K562 (cell line): ENCODE results near the gene RGS21. TPM values are rescaled to one million over a fixed set of nuclear protein-coding genes. Genes with fewer than 3 reads are reported as not detected.

Source experiments
- ATAC-seq: fragments of 200-7000 bp; cut with Tn5 transposase; 3 replicates; pipeline ENCODE4 v1.9.1; 2020; ENCODE audit warnings: moderate library complexity
- BruUV-seq: library from RNA; stranded (reverse); fragments of 400-500 nt; replicated peaks from 2 replicates; lab custom pipeline; 2021; lab: Mats Ljungman, UMichigan
- CTCF ChIA-PET: fragments of 300-600 bp; formaldehyde crosslinking; extraction: SDS; loops from one replicate; lab custom pipeline; 2021; ENCODE audit warnings: low intra/inter-chr PET ratio; lab: Yijun Ruan, JAX
- POLR2A ChIA-PET: fragments of 300-600, 350-650 bp; sonication (Branson Sonifier 250); formaldehyde crosslinking; extraction: SDS; loops from one replicate; lab custom pipeline; 2021; ENCODE audit warnings: antibody characterized with exemption, inconsistent platforms; lab: Yijun Ruan, JAX
- DNase-seq, 4 experiments: peaks; one replicate each; pipeline versions ENCODE4 v3.0.0 to v3.0.0-alpha.2; 2011 to 2018; ENCODE audit warnings: low spot score in 3 of 4, mixed read lengths in 3 of 4; ENCODE audit errors: extremely low read depth in 1 of 4
- FAIRE-seq: peaks from 2 replicates; lab custom pipeline; 2011; peaks lifted over from hg19 to GRCh38; lab: Jason Lieb, UNC
- H2AFZ ChIP-seq: 2 replicates; pipeline ENCODE4 v1.6.0; 2011; ENCODE audit warnings: low read depth, low read length, control low read depth, inconsistent platforms
- H3K27ac ChIP-seq: fragments of 200-600 bp; 3 replicates; pipeline ENCODE4 v1.8.0; 2011; ENCODE audit warnings: low read depth, mild to moderate bottlenecking, control low read depth, inconsistent platforms, low read length, moderate library complexity, mixed read lengths; ENCODE audit errors: extremely low read depth
- H3K27me3 ChIP-seq, 2 experiments: fragments of 300-600 bp in 1 of 2; 2 replicates in 1 of 2; 3 replicates in 1 of 2; pipeline versions ENCODE4 v1.6.0 to v1.8.0; 2011; ENCODE audit warnings: inconsistent platforms in 2 of 2, low read length in 2 of 2, mild to moderate bottlenecking in 1 of 2, mixed read lengths in 1 of 2, moderate library complexity in 1 of 2; ENCODE audit not compliant: control insufficient read depth in 2 of 2, insufficient read depth in 2 of 2
- H3K36me3 ChIP-seq: fragments of 300-600 bp; 3 replicates; pipeline ENCODE4 v1.8.0; 2011; ENCODE audit warnings: mild to moderate bottlenecking, low read length, inconsistent platforms; ENCODE audit not compliant: control insufficient read depth, insufficient read depth
- H3K4me1 ChIP-seq, 2 experiments: fragments of 200-600 bp in 1 of 2; replicated peaks in 1 of 2; 2 replicates in 1 of 2; 3 replicates in 1 of 2; pipeline versions ENCODE4 v1.5.1 to v1.8.0; 2011; ENCODE audit warnings: inconsistent platforms in 2 of 2, low read length in 2 of 2, mild to moderate bottlenecking in 1 of 2, mixed read lengths in 1 of 2, moderate library complexity in 1 of 2; ENCODE audit not compliant: control insufficient read depth in 2 of 2, insufficient read depth in 2 of 2
- H3K4me2 ChIP-seq: 2 replicates; pipeline ENCODE4 v1.6.1; 2011; ENCODE audit warnings: low read length, control low read depth, inconsistent platforms, mixed read lengths; ENCODE audit not compliant: insufficient read depth
- H3K4me3 ChIP-seq: fragments of 200-600 bp; sonication (generic), shearing (Covaris generic); 2 replicates; pipeline ENCODE4 v1.5.1; 2016; ENCODE audit warnings: control low read depth, inconsistent platforms
- H3K79me2 ChIP-seq: fragments of 200-600 bp; 3 replicates; pipeline ENCODE4 v1.8.0; 2011; ENCODE audit warnings: low read length, inconsistent platforms; ENCODE audit not compliant: control insufficient read depth, insufficient read depth
- H3K9ac ChIP-seq, 2 experiments: 2 replicates each; pipeline versions ENCODE4 v1.6.0 to v1.6.1; 2011; ENCODE audit warnings: low read depth in 2 of 2, low read length in 2 of 2, control low read depth in 1 of 2, inconsistent platforms in 1 of 2, mild to moderate bottlenecking in 1 of 2, mixed read lengths in 1 of 2; ENCODE audit not compliant: insufficient read depth in 1 of 2
- H3K9me1 ChIP-seq: one replicate; pipeline ENCODE4 v1.6.0; 2011; ENCODE audit warnings: inconsistent platforms, mild to moderate bottlenecking, low read length, moderate library complexity; ENCODE audit not compliant: control insufficient read depth, insufficient read depth
- H3K9me3 ChIP-seq: replicated peaks from 2 replicates; pipeline ENCODE4 v1.5.1; 2011; ENCODE audit warnings: low read depth, low read length, inconsistent platforms; ENCODE audit not compliant: control insufficient read depth, insufficient read depth
- H4K20me1 ChIP-seq: replicated peaks from 2 replicates; pipeline ENCODE4 v1.6.1; 2011; ENCODE audit warnings: low read length, inconsistent platforms, mixed read lengths; ENCODE audit not compliant: control insufficient read depth, insufficient read depth
- ASH1L ChIP-seq: fragments of 450-650 bp; IDR thresholded peaks from 2 replicates; pipeline ENCODE4 v1.6.1; 2018; ENCODE audit warnings: borderline replicate concordance, mild to moderate bottlenecking, low read depth; ENCODE audit not compliant: partially characterized antibody
- CHD4 ChIP-seq: fragments of 200-600 bp; sonication (generic); IDR thresholded peaks from 3 replicates; pipeline ENCODE4 v1.6.1; 2012; ENCODE audit warnings: low read depth, mild to moderate bottlenecking, mixed read lengths, low read length, inconsistent platforms; ENCODE audit not compliant: insufficient read depth, insufficient replicate concordance, poor library complexity, severe bottlenecking
- CXXC5 ChIP-seq: fragments of 250-450 bp; sonication (Bioruptor Pico); IDR thresholded peaks from 2 replicates; pipeline ENCODE4 v1.8.0; 2022; ENCODE audit warnings: inconsistent platforms, mild to moderate bottlenecking, moderate library complexity
- HNRNPLL ChIP-seq: fragments of 200-400 bp; formaldehyde crosslinking; IDR thresholded peaks from 2 replicates; pipeline ENCODE4 v1.6.1; 2017; ENCODE audit warnings: low read length, low read depth, mild to moderate bottlenecking; ENCODE audit not compliant: poor library complexity, severe bottlenecking
- MED1 ChIP-seq: sonication (generic); formaldehyde crosslinking; IDR thresholded peaks from 2 replicates; pipeline ENCODE4 v1.8.1; 2023; ENCODE audit warnings: missing genetic modification reagents, borderline replicate concordance
- NRF1 ChIP-seq, 2 experiments: fragments of 450-650 bp; IDR thresholded peaks in 1 of 2; conservative IDR thresholded peaks in 1 of 2; 2 replicates each; pipeline ENCODE4 v1.6.1; 2014; ENCODE audit warnings: mild to moderate bottlenecking in 2 of 2
- PHTF2 ChIP-seq: fragments of 250-450 bp; sonication (Bioruptor Pico); IDR thresholded peaks from 2 replicates; pipeline ENCODE4 v1.5.0; 2021; ENCODE audit warnings: mild to moderate bottlenecking
- POLR2H ChIP-seq: IDR thresholded peaks from 2 replicates; pipeline ENCODE4 v1.6.1; 2016; ENCODE audit warnings: missing genetic modification characterization, low read depth, mild to moderate bottlenecking, control low read depth, missing compliant biosample characterization, moderate library complexity
- SREBF2 ChIP-seq: sonication (generic); formaldehyde crosslinking; IDR thresholded peaks from 2 replicates; pipeline ENCODE4 v1.4.0; 2020; ENCODE audit warnings: mild to moderate bottlenecking, missing genetic modification reagents
- TEAD4 ChIP-seq, 2 experiments: sonication (generic) in 1 of 2; formaldehyde crosslinking in 1 of 2; IDR thresholded peaks; 2 replicates each; pipeline versions ENCODE4 v1.6.1 to v1.8.0; 2012 to 2022; ENCODE audit warnings: borderline replicate concordance in 1 of 2, inconsistent platforms in 1 of 2, low read length in 1 of 2, mild to moderate bottlenecking in 1 of 2, missing genetic modification reagents in 1 of 2
- TRIM24 ChIP-seq, 2 experiments: fragments of 450-650 bp; IDR thresholded peaks; 2 replicates each; pipeline ENCODE4 v1.6.1; 2016
- YY1 ChIP-seq, 3 experiments: IDR thresholded peaks; 2 replicates each; pipeline ENCODE4 v1.6.1; 2011; ENCODE audit warnings: low read length in 2 of 3, mild to moderate bottlenecking in 2 of 3, moderate library complexity in 2 of 3, borderline replicate concordance in 1 of 3, control low read depth in 1 of 3, low read depth in 1 of 3; ENCODE audit not compliant: insufficient read depth in 3 of 3, insufficient replicate concordance in 2 of 3, control insufficient read depth in 1 of 3, insufficient read length in 1 of 3; ENCODE audit errors: extremely low read depth in 1 of 3
- ZNF239 ChIP-seq: fragments of 250-450 bp; sonication (Bioruptor Pico); IDR thresholded peaks from 2 replicates; pipeline ENCODE4 v1.4.0; 2020; ENCODE audit warnings: mild to moderate bottlenecking
- WGBS: fragments of 100-300 bp; shearing (Covaris generic); methylation state at CpG from one replicate; pipeline ENCODE4 v1.1.6; 2016; ENCODE audit warnings: low coverage, mixed read lengths; ENCODE audit not compliant: insufficient coverage; ENCODE audit errors: missing lambda C conversion rate; 5-methylcytosine and 5-hydroxymethylcytosine counted together
- in situ Hi-C: fragments of 300-500 bp; cut with MboI; formaldehyde crosslinking; loops from 4 replicates; pipeline ENCODE4 v1.15.0; 2018; ENCODE audit warnings: inconsistent platforms, mixed read lengths
- intact Hi-C: fragments of 100-400 bp; cut with micrococcal nuclease; formaldehyde crosslinking; loops from 2 replicates; pipeline ENCODE4 v1.14.2; 2022
- polyA plus RNA-seq, 8 experiments: library from polyadenylated mRNA; depleted of rRNA in 4 of 8; stranded (reverse) in 5 of 8; unstranded in 3 of 8; fragments of >200 nt; fragmentation: Nextera tagmentation in 2 of 8; fragmentation: Illumina TruSeq in 1 of 8; extraction: Ambion mirVana in 2 of 8; extraction: Trizol in 1 of 8; gene quantifications; 2 replicates each; pipeline versions ENCODE4 v1.2.1 to v1.2.3, GENCODE V29; 2011 to 2014; ENCODE audit warnings: inconsistent platforms in 1 of 8, missing spikeins in 1 of 8
- total RNA-seq, 7 experiments: library from RNA; depleted of rRNA in 6 of 7; stranded (reverse); fragments of >200 nt in 6 of 7; fragmentation: Illumina TruSeq in 2 of 7; extraction: Trizol in 2 of 7; gene quantifications; 2 replicates each; pipeline versions ENCODE4 v1.2.1 to v1.2.3, GENCODE V29; 2011 to 2021; ENCODE audit warnings: low replicate concordance in 1 of 7
- TF ChIP-seq, protein P1 (sequence below): fragments of 450-650 bp; formaldehyde crosslinking; IDR thresholded peaks from 2 replicates; pipeline ENCODE4 v1.4.0; 2020; ENCODE audit warnings: mild to moderate bottlenecking
- TF ChIP-seq, protein P2 (sequence below): fragments of 450-650 bp; IDR thresholded peaks from 2 replicates; pipeline ENCODE4 v1.6.1; 2018; ENCODE audit warnings: mild to moderate bottlenecking, low read depth; ENCODE audit not compliant: partially characterized antibody
- TF ChIP-seq, protein P3 (sequence below): IDR thresholded peaks from 3 replicates; pipeline ENCODE4 v1.6.1; 2011; ENCODE audit warnings: borderline replicate concordance, mild to moderate bottlenecking, moderate library complexity; ENCODE audit not compliant: insufficient read length; ENCODE audit errors: extremely low read depth

RGS21 gene
- total and polyA plus RNA-seq, 9 of the 15 experiments (the other 6 are each of a cell fraction or from before 2014, with no cell fraction given) = not detected

GRCh38 chr1:192399161-192399560, 82.4 kb downstream of the RGS21 start:
- in situ Hi-C loops = no loop called here
- no peak for TF ChIP-seq SREBF2 (CRISPR knock-in tag)
- no peak for TF ChIP-seq ASH1L
- TF ChIP-seq ZNF239 (CRISPR knock-in tag) = no peak
- TF ChIP-seq CXXC5 = no peak
- TF ChIP-seq TEAD4 (IDR thresholded peaks at IDR 0.05; ENCODE audit: low read length) = no peak
- no peak for TF ChIP-seq TEAD4 (CRISPR knock-in tag; IDR thresholded peaks at IDR 0.05; ENCODE audit: borderline replicate concordance)
- TF ChIP-seq CHD4 = no peak
- no peak for TF ChIP-seq POLR2H
- TF ChIP-seq, protein P1, sequence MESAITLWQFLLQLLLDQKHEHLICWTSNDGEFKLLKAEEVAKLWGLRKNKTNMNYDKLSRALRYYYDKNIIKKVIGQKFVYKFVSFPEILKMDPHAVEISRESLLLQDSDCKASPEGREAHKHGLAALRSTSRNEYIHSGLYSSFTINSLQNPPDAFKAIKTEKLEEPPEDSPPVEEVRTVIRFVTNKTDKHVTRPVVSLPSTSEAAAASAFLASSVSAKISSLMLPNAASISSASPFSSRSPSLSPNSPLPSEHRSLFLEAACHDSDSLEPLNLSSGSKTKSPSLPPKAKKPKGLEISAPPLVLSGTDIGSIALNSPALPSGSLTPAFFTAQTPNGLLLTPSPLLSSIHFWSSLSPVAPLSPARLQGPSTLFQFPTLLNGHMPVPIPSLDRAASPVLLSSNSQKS (CRISPR knock-in tag) = no peak
- no peak for TF ChIP-seq YY1 (IDR thresholded peaks at IDR 0.05; ENCODE audit: borderline replicate concordance in 1 of 3, control insufficient read depth in 1 of 3, extremely low read depth in 1 of 3, insufficient read depth in 3 of 3, insufficient read length in 1 of 3, insufficient replicate concordance in 2 of 3, low read depth in 1 of 3, low read length in 2 of 3)
- no peak for TF ChIP-seq MED1 (CRISPR knock-in tag)
- no peak for TF ChIP-seq TRIM24 (IDR thresholded peaks at IDR 0.05)
- TF ChIP-seq, protein P2, sequence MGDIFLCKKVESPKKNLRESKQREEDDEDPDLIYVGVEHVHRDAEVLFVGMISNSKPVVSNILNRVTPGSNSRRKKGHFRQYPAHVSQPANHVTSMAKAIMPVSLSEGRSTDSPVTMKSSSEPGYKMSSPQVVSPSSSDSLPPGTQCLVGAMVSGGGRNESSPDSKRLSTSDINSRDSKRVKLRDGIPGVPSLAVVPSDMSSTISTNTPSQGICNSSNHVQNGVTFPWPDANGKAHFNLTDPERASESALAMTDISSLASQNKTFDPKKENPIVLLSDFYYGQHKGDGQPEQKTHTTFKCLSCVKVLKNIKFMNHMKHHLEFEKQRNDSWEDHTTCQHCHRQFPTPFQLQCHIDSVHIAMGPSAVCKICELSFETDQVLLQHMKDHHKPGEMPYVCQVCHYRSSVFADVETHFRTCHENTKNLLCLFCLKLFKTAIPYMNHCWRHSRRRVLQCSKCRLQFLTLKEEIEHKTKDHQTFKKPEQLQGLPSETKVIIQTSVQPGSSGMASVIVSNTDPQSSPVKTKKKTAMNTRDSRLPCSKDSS = no peak
- TF ChIP-seq HNRNPLL = no peak
- no peak for TF ChIP-seq NRF1 (conservative IDR thresholded peaks at IDR 0.05 in 1 of 2, IDR thresholded peaks at IDR 0.05 in 1 of 2)
- no peak for TF ChIP-seq PHTF2
- TF ChIP-seq, protein P3, sequence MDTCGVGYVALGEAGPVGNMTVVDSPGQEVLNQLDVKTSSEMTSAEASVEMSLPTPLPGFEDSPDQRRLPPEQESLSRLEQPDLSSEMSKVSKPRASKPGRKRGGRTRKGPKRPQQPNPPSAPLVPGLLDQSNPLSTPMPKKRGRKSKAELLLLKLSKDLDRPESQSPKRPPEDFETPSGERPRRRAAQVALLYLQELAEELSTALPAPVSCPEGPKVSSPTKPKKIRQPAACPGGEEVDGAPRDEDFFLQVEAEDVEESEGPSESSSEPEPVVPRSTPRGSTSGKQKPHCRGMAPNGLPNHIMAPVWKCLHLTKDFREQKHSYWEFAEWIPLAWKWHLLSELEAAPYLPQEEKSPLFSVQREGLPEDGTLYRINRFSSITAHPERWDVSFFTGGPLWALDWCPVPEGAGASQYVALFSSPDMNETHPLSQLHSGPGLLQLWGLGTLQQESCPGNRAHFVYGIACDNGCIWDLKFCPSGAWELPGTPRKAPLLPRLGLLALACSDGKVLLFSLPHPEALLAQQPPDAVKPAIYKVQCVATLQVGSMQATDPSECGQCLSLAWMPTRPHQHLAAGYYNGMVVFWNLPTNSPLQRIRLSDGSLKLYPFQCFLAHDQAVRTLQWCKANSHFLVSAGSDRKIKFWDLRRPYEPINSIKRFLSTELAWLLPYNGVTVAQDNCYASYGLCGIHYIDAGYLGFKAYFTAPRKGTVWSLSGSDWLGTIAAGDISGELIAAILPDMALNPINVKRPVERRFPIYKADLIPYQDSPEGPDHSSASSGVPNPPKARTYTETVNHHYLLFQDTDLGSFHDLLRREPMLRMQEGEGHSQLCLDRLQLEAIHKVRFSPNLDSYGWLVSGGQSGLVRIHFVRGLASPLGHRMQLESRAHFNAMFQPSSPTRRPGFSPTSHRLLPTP = no peak

More at GRCh38 chr1:192399161-192399560, 82.4 kb downstream of the RGS21 start:
- no peak overlapping the region for H3K4me2 ChIP-seq
- no TSS peak for BruUV-seq
- H3K27me3 ChIP-seq = no peaks in the 10 kb centered on the region
- H3K79me2 ChIP-seq = no peaks in the 10 kb centered on the region
- intact Hi-C loops = no loop called here
- no peak overlapping the region for H2AFZ ChIP-seq
- no peak for FAIRE-seq
- no peak for DNase-seq
- no peaks in the 10 kb centered on the region for H4K20me1 ChIP-seq
- no peak for ATAC-seq
- no peaks in the 10 kb centered on the region for H3K9me1 ChIP-seq
- no peak overlapping the region for H3K9ac ChIP-seq
- no peaks in the 10 kb centered on the region for H3K36me3 ChIP-seq
- no peaks in the 10 kb centered on the region for H3K4me1 ChIP-seq
- POLR2A ChIA-PET = no interaction called here
- 3% methylated on average over 4 of the region's 4 CpGs for WGBS
- H3K27ac ChIP-seq = no peak overlapping the region
- no peak overlapping the region for H3K4me3 ChIP-seq
- H3K9me3 ChIP-seq = 0 out of 2 replicates have a peak, but pooled peaks cover 2% of the 10 kb centered on the region
- CTCF ChIA-PET = no interaction called here
